ENCODE data around the gene STUM. TPM values are rescaled to one million over a fixed set of nuclear protein-coding genes. Genes with fewer than 3 reads are reported as not detected.

STUM gene
- polyA plus RNA-seq, 1 donor (not counting 4 experiments of a cell fraction or from before 2014, with no cell fraction given): 0.01 TPM

DNA sequence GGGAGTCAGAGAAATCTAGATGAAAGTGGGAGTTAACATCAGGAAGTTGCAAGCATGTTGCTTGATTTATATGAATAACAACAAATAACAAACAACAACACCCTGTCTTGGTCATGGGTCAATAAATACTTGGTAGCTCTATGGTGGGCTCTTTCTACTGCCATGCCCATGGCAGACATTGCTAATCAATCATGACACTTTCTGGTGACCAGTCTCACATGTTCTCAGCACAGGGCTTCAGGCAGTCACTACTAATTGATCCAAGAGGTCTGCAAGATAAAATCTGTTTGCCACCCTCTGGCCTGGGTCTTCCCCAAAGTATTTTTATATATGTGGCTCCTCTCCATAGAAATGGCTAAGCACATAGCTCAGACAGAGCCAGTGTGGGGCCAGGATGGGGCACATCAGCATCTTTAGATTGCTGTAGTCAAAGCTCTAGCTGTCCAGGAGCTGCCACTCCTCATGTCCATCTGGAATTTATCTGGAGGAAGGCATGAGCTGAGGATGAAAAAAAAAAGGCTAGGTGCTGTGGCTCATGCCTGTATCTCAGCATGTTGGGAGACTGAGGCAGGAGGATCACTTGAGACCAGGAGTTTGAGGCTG, 51.2 kb downstream of the STUM start:
- DNase-seq (ENCODE audit: low read depth, low spot score) (no peak), FAIRE-seq (no peak)
- H3K27me3 ChIP-seq (ENCODE audit: control insufficient read depth, extremely low read depth, insufficient read depth, low read length): peaks cover 2% of the 10 kb centered on the region
- no peak overlapping the region for H3K9ac ChIP-seq (ENCODE audit: control insufficient read depth, extremely low read depth, insufficient read depth, low read length)
- no peak overlapping the region for H3K4me2 ChIP-seq (ENCODE audit: control insufficient read depth, extremely low read depth, insufficient read depth, low read depth, low read length)
- H3K9me3 ChIP-seq (ENCODE audit: control insufficient read depth, low read depth, low read length): no peaks in the 10 kb centered on the region
- peaks cover 17% of the 10 kb centered on the region for H3K4me1 ChIP-seq (ENCODE audit: control insufficient read depth, extremely low read depth, insufficient read depth, low read length)
- H3K36me3 ChIP-seq (ENCODE audit: control insufficient read depth in 2 of 2, extremely low read depth in 1 of 2, insufficient read depth in 2 of 2, low read length in 2 of 2): no peaks in the 10 kb centered on the region
- H3K4me3 ChIP-seq (ENCODE audit: control insufficient read depth in 2 of 3, extremely low read depth in 1 of 3, insufficient read depth in 2 of 3, low read depth in 1 of 3, low read length in 3 of 3): no peak overlapping the region
- H4K20me1 ChIP-seq (ENCODE audit: control insufficient read depth, extremely low read depth, insufficient read depth, low read length): no peaks in the 10 kb centered on the region
- dilution Hi-C loops (cut with MboI; ENCODE audit: extremely low pct_ligation_motif_present, low sequenced_read_pairs): no loop called here
- H3K27ac ChIP-seq (ENCODE audit: control insufficient read depth, insufficient read depth, low read length): no peak overlapping the region
- no peak overlapping the region for H2AFZ ChIP-seq (ENCODE audit: control insufficient read depth, low read length)
- TF ChIP-seq, protein P1, sequence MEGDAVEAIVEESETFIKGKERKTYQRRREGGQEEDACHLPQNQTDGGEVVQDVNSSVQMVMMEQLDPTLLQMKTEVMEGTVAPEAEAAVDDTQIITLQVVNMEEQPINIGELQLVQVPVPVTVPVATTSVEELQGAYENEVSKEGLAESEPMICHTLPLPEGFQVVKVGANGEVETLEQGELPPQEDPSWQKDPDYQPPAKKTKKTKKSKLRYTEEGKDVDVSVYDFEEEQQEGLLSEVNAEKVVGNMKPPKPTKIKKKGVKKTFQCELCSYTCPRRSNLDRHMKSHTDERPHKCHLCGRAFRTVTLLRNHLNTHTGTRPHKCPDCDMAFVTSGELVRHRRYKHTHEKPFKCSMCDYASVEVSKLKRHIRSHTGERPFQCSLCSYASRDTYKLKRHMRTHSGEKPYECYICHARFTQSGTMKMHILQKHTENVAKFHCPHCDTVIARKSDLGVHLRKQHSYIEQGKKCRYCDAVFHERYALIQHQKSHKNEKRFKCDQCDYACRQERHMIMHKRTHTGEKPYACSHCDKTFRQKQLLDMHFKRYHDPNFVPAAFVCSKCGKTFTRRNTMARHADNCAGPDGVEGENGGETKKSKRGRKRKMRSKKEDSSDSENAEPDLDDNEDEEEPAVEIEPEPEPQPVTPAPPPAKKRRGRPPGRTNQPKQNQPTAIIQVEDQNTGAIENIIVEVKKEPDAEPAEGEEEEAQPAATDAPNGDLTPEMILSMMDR (optimal IDR thresholded peaks at IDR 0.05 in 1 of 3, IDR thresholded peaks at IDR 0.05 in 1 of 3, conservative IDR thresholded peaks at IDR 0.05 in 1 of 3; ENCODE audit: extremely low read depth in 1 of 3, insufficient read depth in 2 of 3, low read length in 3 of 3): no peak
- TF ChIP-seq EZH2 (IDR thresholded peaks at IDR 0.05; ENCODE audit: low read length): no peak
- peaks cover 3% of the 10 kb centered on the region for H3K9me1 ChIP-seq (ENCODE audit: control insufficient read depth, extremely low read depth, insufficient read depth, low read length)
- H3K79me2 ChIP-seq (ENCODE audit: control insufficient read depth, insufficient read depth, low read length): no peaks in the 10 kb centered on the region

DNA sequence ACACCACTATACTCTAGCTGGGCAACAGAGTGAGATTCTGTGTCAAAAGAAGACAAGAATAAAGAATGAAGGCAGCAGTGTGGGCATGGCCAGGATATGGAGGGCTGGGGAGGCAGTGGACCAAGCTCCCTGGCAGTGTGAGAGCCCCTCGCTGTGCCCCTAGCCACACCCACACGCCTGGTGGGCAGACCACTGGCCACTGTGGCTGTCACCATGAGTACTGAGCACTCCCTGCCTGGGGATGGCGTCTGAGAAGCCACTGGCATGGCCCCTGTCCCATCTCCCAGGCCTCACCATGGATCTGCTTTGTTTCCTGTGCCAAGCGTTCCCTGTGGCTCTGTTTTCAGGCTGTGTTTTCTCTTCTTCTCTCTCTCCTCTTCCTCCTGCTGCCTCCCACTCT, 51.7 kb downstream of the STUM start:
- Histone ChIP-seq H3K79me2 (ENCODE audit: control insufficient read depth, insufficient read depth, low read length) (no peaks in the 10 kb centered on the region), H3K9me3 (ENCODE audit: control insufficient read depth, low read depth, low read length) (no peaks in the 10 kb centered on the region), H2AFZ (ENCODE audit: control insufficient read depth, low read length) (no peak overlapping the region), H3K27ac (ENCODE audit: control insufficient read depth, insufficient read depth, low read length) (no peak overlapping the region), H3K9ac (ENCODE audit: control insufficient read depth, extremely low read depth, insufficient read depth, low read length) (no peak overlapping the region), H3K4me3 (ENCODE audit: control insufficient read depth in 2 of 3, extremely low read depth in 1 of 3, insufficient read depth in 2 of 3, low read depth in 1 of 3, low read length in 3 of 3) (no peak overlapping the region), H3K4me1 (ENCODE audit: control insufficient read depth, extremely low read depth, insufficient read depth, low read length) (peaks cover 17% of the 10 kb centered on the region), H3K36me3 (ENCODE audit: control insufficient read depth in 2 of 2, extremely low read depth in 1 of 2, insufficient read depth in 2 of 2, low read length in 2 of 2) (no peaks in the 10 kb centered on the region), H3K27me3 (ENCODE audit: control insufficient read depth, extremely low read depth, insufficient read depth, low read length) (peaks cover 2% of the 10 kb centered on the region), H3K4me2 (ENCODE audit: control insufficient read depth, extremely low read depth, insufficient read depth, low read depth, low read length) (no peak overlapping the region), H4K20me1 (ENCODE audit: control insufficient read depth, extremely low read depth, insufficient read depth, low read length) (no peaks in the 10 kb centered on the region), H3K9me1 (ENCODE audit: control insufficient read depth, extremely low read depth, insufficient read depth, low read length) (peaks cover 3% of the 10 kb centered on the region)
- DNase-seq (ENCODE audit: low read depth, low spot score): no peak
- TF ChIP-seq, protein P1 (optimal IDR thresholded peaks at IDR 0.05 in 1 of 3, IDR thresholded peaks at IDR 0.05 in 1 of 3, conservative IDR thresholded peaks at IDR 0.05 in 1 of 3; ENCODE audit: extremely low read depth in 1 of 3, insufficient read depth in 2 of 3, low read length in 3 of 3): no peak
- no peak for TF ChIP-seq EZH2 (IDR thresholded peaks at IDR 0.05; ENCODE audit: low read length)
- dilution Hi-C loops (cut with MboI; ENCODE audit: extremely low pct_ligation_motif_present, low sequenced_read_pairs): no loop called here
- no peak for FAIRE-seq

Measured in keratinocyte (primary cell).